ENCODE data around the gene YARS2.
"Not testable (repeated sequence)": the region's sequence is repeated elsewhere in the genome, so short reads cannot be mapped to it uniquely, and the experiment has no call there.

The YARS2 gene

GRCh38 chr12:32753605-32754004, 2.1 kb downstream of the YARS2 start:
- no peak for DNase-seq (ENCODE audit: low read depth in 2 of 2)

GRCh38 chr12:32743264-32743663, 12.4 kb downstream of the YARS2 start:
- no peak for DNase-seq (ENCODE audit: low read depth in 2 of 2)

DNA sequence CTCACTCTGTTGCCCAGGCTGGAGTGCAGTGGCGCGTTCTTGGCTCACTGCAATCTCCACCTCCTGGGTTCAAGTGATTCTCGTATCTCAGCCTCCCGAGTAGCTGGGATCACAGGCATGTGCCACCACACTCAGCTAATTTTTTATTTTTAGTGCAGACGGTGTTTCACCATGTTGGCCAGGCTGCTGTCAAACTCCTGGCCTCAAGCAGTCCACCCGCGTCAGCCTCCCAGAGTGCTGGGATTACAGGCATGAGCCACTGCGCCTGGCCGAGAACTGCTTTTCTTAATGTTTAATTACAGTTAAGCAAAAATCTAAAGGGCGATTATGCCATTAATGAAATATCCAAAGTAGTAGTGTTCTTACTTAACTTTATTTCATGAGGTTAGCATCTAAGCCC, 13.6 kb downstream of the YARS2 start:
- DNase-seq (ENCODE audit: low read depth in 2 of 2) = no peak

DNA sequence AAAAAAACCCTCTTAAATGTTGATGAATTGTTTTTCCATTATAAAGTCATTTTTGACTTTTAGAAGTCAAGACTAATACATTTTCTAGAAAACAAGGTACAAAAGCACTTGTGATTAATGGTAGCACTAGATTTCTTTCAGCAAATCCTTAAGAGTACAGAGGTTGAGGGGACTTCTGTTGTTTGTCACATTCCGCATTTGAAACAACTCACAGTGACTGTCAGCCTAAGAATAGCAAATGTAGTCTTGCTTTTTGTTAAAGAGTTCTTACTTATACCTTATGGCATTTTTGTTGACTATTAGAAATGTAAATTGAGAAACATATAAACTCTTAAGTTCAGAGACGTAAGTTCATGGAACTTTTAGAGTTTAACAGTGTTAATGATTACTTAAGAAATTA, 16.4 kb downstream of the YARS2 start:
- no peak for DNase-seq (ENCODE audit: low read depth in 2 of 2)

DNA sequence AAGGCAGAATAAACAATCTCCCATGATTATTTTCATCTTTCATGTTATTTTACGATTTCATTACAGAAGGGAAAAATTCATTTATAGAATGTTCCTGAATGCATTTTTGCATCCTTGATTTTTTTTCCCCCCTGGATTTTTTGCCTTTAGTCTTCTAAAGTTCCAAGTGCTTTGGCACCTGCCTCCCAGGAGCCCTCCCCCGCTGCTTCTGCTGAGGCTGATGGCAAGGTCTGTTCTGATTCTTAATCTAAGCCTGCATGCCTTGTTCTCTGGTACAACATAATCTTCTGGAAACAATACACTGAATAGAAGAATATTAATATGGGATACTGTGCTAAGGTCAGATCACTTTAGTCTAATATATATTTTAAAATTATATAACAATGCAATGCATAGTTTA, 18.0 kb downstream of the YARS2 start:
- DNase-seq (ENCODE audit: low read depth in 2 of 2) = no peak

DNA sequence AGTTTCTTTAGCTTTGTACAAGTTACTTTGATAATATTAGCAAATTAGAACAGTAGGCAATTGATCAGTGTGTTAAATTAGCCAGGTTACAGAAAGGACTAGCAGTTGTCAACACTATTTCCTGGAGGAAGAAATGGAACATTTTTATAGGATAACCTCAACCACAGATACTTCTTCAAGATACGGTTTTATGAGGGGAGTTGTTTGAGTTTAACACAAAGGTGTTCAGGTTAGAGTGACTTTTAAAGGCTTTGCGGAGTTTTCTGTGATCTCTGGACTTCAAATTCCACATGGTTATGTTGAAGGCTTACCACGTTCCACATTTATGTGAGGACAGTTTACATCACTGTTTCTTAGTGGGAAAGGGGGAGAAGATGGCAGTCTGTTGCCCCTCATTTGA, 19.3 kb downstream of the YARS2 start:
- no peak for DNase-seq (ENCODE audit: low read depth in 2 of 2)

DNA sequence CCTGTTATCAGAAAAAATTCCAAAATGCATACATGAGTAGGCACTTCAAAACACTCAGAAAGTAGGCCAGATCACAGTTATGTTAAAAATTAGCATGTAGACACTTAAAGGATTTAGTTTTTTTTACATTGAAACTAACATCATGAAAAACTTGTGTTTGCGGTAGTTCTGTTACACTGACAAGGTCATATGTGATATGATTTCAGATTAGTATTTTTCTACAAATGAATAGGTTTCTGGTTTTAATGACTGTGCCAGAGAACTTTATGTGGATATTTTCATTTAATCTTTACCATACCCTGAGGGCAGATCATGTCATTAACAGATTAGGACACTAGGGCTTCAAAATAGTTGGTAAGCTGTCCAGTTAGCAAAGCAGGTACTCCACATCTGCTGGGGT, 20.7 kb downstream of the YARS2 start:
- no peak for DNase-seq (ENCODE audit: low read depth in 2 of 2)

DNA sequence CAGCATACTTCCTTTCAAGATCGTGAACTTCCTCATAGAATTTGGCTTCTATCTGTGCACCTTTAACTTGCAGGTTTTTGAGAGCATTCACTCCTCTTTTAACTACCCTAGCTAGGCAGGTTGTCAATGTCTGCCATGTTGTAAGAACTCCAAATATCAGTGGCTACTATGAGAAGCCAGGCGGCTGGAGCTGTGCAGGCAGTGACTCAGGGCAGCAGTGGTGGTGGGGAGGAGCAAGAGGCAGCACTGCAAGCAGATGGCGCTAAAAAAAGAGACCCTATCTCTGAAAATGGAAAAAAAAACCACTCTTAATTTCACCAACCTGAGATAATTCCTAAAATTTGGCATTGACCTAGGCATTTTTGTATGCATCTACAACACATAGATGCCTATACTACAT, 28.5 kb downstream of the YARS2 start:
- DNase-seq (ENCODE audit: low read depth in 2 of 2) = no peak

- DNase-seq (ENCODE audit: low read depth in 2 of 2) = no peak
Observed at GRCh38 chr12:32726286-32726685, 29.4 kb downstream of the YARS2 start.

GRCh38 chr12:32725308-32725707, 30.4 kb downstream of the YARS2 start:
- DNase-seq (ENCODE audit: low read depth in 2 of 2) = not testable (repeated sequence)

DNA sequence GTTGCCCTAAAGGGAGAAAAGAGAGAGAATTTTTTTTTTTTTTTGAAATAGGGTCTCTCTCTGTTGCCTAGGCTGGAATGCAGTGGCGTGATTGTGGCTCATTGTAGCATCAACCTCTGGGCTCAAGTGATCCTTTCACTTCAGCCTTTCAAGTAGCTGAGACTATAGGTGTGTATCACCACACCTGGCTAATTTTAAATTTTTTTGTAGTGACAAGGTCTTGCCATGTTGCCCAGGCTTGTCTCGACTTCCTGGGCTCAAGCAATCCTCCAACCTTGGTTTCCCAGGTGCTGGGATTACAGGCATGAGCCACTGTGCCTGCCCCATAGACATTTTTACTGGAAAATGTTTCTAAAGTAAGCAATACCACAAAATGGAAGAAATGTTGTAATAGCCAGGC, 36.8 kb downstream of the YARS2 start:
- DNase-seq (ENCODE audit: low read depth in 2 of 2) = no peak

GRCh38 chr12:32714772-32715171, 40.9 kb downstream of the YARS2 start:
- DNase-seq (ENCODE audit: low read depth in 2 of 2) = no peak

- no peak for DNase-seq (ENCODE audit: low read depth in 2 of 2)
Observed at GRCh38 chr12:32708926-32709325, 46.8 kb downstream of the YARS2 start.

DNA sequence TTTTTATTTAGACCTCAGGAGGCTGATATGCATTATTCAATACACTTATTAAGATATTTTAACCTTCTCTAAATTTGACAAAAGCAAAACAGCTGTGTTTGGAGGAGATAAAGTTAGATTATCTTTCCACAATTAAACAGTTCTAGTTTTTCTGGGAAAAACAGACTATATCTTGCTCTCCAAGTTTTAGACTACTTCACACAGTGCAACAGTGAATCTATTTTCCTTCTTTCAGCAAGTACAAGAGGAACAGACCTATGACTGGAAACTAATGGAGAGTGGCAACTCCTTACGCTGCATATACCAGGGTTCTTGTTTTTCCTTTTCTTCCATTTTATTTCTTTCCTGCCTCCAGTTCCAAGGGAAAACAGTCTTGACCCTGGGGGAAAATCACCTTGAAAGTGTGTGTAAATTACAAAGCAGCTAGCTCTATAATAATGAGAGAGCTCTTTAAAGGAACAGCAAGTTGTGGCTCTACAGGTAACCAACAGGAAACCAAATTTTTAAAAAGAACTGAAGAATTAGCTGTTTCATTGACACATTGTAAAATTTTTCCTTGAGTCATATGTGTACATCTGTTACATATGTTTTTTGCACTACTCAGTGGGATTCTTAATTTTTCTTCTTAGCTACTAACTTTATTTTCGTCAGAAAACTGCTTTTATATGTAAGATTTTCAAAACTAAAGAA, 49.2 kb downstream of the YARS2 start:
- DNase-seq (ENCODE audit: low read depth in 2 of 2) = no peak

DNA sequence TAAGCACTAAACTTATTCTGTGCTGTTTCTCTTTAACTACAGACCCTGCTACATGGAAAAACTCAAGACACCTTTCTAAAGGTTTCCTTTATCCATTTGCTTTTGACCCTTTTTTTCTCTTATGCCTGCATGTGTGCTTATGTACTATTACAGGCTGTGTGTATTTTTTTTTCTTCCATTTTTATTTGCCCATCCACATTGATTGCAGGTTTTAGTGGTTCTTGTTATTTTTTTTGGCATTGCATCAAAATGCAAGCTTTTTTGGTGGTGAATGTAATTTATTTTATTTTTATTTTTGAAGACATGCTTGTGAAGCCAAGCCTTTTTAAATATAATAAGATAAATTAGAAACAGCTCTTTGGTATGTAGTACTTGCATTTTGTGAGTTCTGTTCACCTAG, 49.9 kb downstream of the YARS2 start:
- no peak for DNase-seq (ENCODE audit: low read depth in 2 of 2)

DNA sequence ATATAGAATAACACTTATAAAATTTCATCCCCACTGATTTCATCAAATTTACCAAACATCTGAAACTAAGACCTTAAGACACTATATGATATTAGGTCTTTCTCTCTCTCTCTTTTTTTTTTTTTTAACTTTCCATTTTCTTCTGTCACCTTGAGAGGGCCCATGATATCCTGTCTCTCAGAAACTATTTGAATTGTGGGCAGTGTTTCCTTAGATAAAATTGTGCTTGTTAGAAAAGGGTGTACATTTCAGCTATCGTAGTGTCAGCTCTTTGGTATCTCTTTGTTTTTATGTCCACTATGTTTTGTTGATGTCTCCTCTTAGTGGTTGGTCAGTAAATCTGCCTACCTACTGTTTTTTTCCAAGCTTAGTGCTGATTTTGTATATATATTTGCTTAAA, 52.8 kb downstream of the YARS2 start:
- no peak for DNase-seq (ENCODE audit: low read depth in 2 of 2)

GRCh38 chr12:32702473-32702872, 53.2 kb downstream of the YARS2 start:
- DNase-seq (ENCODE audit: low read depth in 2 of 2) = no peak

DNA sequence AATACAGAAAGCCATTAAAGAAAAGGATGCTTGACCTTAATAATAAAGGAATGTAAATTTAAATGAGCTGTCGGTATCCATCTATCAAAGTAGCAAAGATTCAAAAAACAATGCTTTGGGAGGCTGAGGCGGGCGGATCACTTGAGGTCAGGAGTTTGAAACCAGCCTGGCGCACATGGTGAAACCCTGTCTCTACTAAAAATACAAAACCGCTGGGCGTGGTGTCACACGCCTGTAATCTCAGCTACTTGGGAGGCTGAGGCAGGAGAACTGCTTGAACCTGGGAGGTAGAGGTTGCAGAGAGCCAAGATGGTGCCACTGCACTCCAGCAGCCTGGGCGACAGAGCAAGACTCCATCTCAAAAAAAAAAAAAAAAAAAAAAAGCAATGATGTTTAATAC, 56.3 kb downstream of the YARS2 start:
- not testable (repeated sequence) for DNase-seq (ENCODE audit: low read depth in 2 of 2)

- DNase-seq (ENCODE audit: low read depth in 2 of 2) = no peak
Observed at GRCh38 chr12:32698285-32698684, 57.4 kb downstream of the YARS2 start.

DNA sequence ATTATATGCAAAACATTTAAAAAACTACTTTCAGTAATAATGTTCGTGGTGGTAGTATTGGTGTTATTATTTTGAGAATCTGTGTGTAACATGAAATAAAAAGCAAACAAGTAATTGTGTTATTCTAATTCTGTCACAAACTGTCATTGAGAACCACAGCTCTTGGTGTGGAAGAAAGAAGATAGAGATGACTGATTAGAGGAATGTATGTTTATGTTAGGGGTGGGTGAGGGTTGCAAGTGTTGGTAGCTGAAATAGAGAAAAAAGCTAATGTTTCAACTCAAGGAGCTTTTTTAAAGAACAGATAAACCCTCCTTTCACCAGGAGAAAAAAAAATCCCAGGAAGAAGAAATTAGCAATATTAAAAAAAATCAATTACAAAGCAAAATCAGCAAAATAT, 58.3 kb downstream of the YARS2 start:
- no peak for DNase-seq (ENCODE audit: low read depth in 2 of 2)
